Spinal cord (tissue), 10 donors: ENCODE results near the gene THPO. TPM values are rescaled to one million over a fixed set of nuclear protein-coding genes. Genes with fewer than 3 reads are reported as not detected.
A peak's percentile ranks its signal among the peaks of the same experiment; 100 is the strongest.

ENCODE experiments used
- DNase-seq, 6 donors: peaks; one replicate each; pipeline versions ENCODE4 v3.0.0 to v3.0.0-alpha.2; 2013 to 2015; ENCODE audit warnings: low spot score in 6 of 6, low read depth in 4 of 6
- H3K27ac ChIP-seq: one replicate; pipeline ENCODE4 v1.5.1; 2013; ENCODE audit warnings: low read depth, low read length, control low read depth
- H3K27me3 ChIP-seq: one replicate; pipeline ENCODE4 v1.6.1; 2013; ENCODE audit warnings: low read length; ENCODE audit not compliant: control insufficient read depth, insufficient read depth
- H3K36me3 ChIP-seq: one replicate; pipeline ENCODE4 v1.6.1; 2013; ENCODE audit warnings: low read length; ENCODE audit not compliant: control insufficient read depth, insufficient read depth
- H3K4me1 ChIP-seq: one replicate; pipeline ENCODE4 v1.6.1; 2013; ENCODE audit warnings: low read length; ENCODE audit not compliant: control insufficient read depth, insufficient read depth
- H3K4me3 ChIP-seq: one replicate; pipeline ENCODE4 v1.5.1; 2013; ENCODE audit warnings: low read depth, low read length, control low read depth
- H3K9me3 ChIP-seq: one replicate; pipeline ENCODE4 v1.6.1; 2013; ENCODE audit warnings: low read length; ENCODE audit not compliant: control insufficient read depth, insufficient read depth
- whole genome bisulfite sequencing: methylation state at CpG from one replicate; pipeline ENCODE4 v1.1.5; 2013; ENCODE audit warnings: missing lambda C conversion rate; ENCODE audit not compliant: insufficient coverage; 5-methylcytosine and 5-hydroxymethylcytosine counted together
- polyA plus RNA-seq, 2 donors: library from polyadenylated mRNA; unstranded; fragments of 120-200 nt; gene quantifications; one replicate each; pipeline ENCODE4 v1.2.1, GENCODE V29; 2013; ENCODE audit not compliant: insufficient read length in 2 of 2
- total RNA-seq, 2 donors: library from RNA; depleted of rRNA in 1 of 2; stranded (reverse); fragments of 120-200 nt in 1 of 2; fragments of >200 nt in 1 of 2; gene quantifications; one replicate each; pipeline versions ENCODE4 v1.2.3 to v1.2.4, GENCODE V29; 2013 to 2014
- donor health status: healthy.

Gene THPO
- total and polyA plus RNA-seq, 4 donors = 0.40 to 2.6 (median 1.9) TPM

GRCh38 chr3:184379358-184380184 lies 1.6 kb upstream of the THPO start, which contains the start of gene CHRD:
Gene CHRD (plus strand): TSS chr3:184380054. CDS start chr3:184380319, 265 bp downstream.
- DNase-seq = peak in 2 of 6 donors; percentile 38 to 52
- Histone ChIP-seq H3K27me3 (peaks cover 14% of the 10 kb centered on the region), H3K27ac (peak within 1 kb of the TSS; percentile 25), H3K4me1 (peaks cover 30% of the 10 kb centered on the region), H3K4me3 (peak within 1 kb of the TSS; percentile 19), H3K36me3 (peaks cover 25% of the 10 kb centered on the region), H3K9me3 (no peaks in the 10 kb centered on the region)
- 8% methylated on average over 47 of the region's 71 CpGs for WGBS

GRCh38 chr3:184378651-184379357 lies 797 bp upstream of the THPO start:
- peaks cover 30% of the 10 kb centered on the region for H3K4me1 ChIP-seq
- DNase-seq = no peak
- WGBS = 82% methylated on average over 10 of the region's 10 CpGs
- no peaks in the 10 kb centered on the region for H3K9me3 ChIP-seq
- H3K4me3 ChIP-seq = no peak overlapping the region
- H3K36me3 ChIP-seq = peaks cover 22% of the 10 kb centered on the region
- H3K27me3 ChIP-seq = peaks cover 14% of the 10 kb centered on the region
- H3K27ac ChIP-seq = peak overlapping the region; percentile 25

GRCh38 chr3:184377374-184377773 lies 633 bp downstream of the THPO start:
- peaks cover 33% of the 10 kb centered on the region for H3K4me1 ChIP-seq

GRCh38 chr3:184375747-184376461 lies 2.1 kb downstream of the THPO start:
- H3K9me3 ChIP-seq = no peaks in the 10 kb centered on the region
- no peak for DNase-seq
- 90% methylated on average over 10 of the region's 12 CpGs for WGBS
- H3K27me3 ChIP-seq = peaks cover 9% of the 10 kb centered on the region
- peaks cover 28% of the 10 kb centered on the region for H3K4me1 ChIP-seq
- no peak overlapping the region for H3K27ac ChIP-seq
- H3K4me3 ChIP-seq = no peak overlapping the region
- no peaks in the 10 kb centered on the region for H3K36me3 ChIP-seq

More at GRCh38 chr3:184377374-184377773, 633 bp downstream of the THPO start:
- WGBS = 82% methylated on average over 4 of the region's 5 CpGs
- H3K9me3 ChIP-seq = no peaks in the 10 kb centered on the region
- DNase-seq = no peak
- H3K27ac ChIP-seq = no peak overlapping the region
- H3K36me3 ChIP-seq = peaks cover 12% of the 10 kb centered on the region
- peaks cover 14% of the 10 kb centered on the region for H3K27me3 ChIP-seq
- H3K4me3 ChIP-seq = no peak overlapping the region

GRCh38 chr3:184373422-184373821 lies 4.6 kb downstream of the THPO start:
- Histone ChIP-seq H3K4me1 (peaks cover 24% of the 10 kb centered on the region), H3K4me3 (no peak overlapping the region), H3K36me3 (peaks cover 17% of the 10 kb centered on the region), H3K27ac (no peak overlapping the region), H3K27me3 (peaks cover 3% of the 10 kb centered on the region), H3K9me3 (no peaks in the 10 kb centered on the region)
- 72% methylated on average over 5 of the region's 6 CpGs for WGBS
- DNase-seq = no peak

- H3K27me3 ChIP-seq = peaks cover 3% of the 10 kb centered on the region
- H3K4me1 ChIP-seq = peaks cover 26% of the 10 kb centered on the region
- no peak overlapping the region for H3K4me3 ChIP-seq
- no peaks in the 10 kb centered on the region for H3K9me3 ChIP-seq
- no peak overlapping the region for H3K27ac ChIP-seq
- no peak for DNase-seq
- peaks cover 21% of the 10 kb centered on the region for H3K36me3 ChIP-seq
- 82% methylated on average over 3 of the region's 5 CpGs for whole genome bisulfite sequencing
Observed at GRCh38 chr3:184372911-184373310, 5.1 kb downstream of the THPO start.

- DNase-seq = no peak
- H3K27me3 ChIP-seq = peaks cover 3% of the 10 kb centered on the region
- H3K27ac ChIP-seq = no peak overlapping the region
- peaks cover 24% of the 10 kb centered on the region for H3K36me3 ChIP-seq
- no peaks in the 10 kb centered on the region for H3K9me3 ChIP-seq
- no peak overlapping the region for H3K4me3 ChIP-seq
- WGBS = 76% methylated on average over 8 of the region's 8 CpGs
- peaks cover 22% of the 10 kb centered on the region for H3K4me1 ChIP-seq
Observed at GRCh38 chr3:184372296-184372821, 5.6 kb downstream of the THPO start.

GRCh38 chr3:184371570-184372018 lies 6.4 kb downstream of the THPO start:
- no peak overlapping the region for H3K4me3 ChIP-seq
- DNase-seq = peak in 5 of 6 donors; percentile 70 to 95 (median 76)
- H3K27me3 ChIP-seq = no peaks in the 10 kb centered on the region
- 6% methylated on average over 2 of the region's 5 CpGs for WGBS
- no peaks in the 10 kb centered on the region for H3K9me3 ChIP-seq
- peaks cover 32% of the 10 kb centered on the region for H3K36me3 ChIP-seq
- peaks cover 21% of the 10 kb centered on the region for H3K4me1 ChIP-seq
- H3K27ac ChIP-seq = no peak overlapping the region

- Histone ChIP-seq H3K4me3 (no peak overlapping the region), H3K9me3 (no peaks in the 10 kb centered on the region), H3K4me1 (peaks cover 29% of the 10 kb centered on the region), H3K27me3 (no peaks in the 10 kb centered on the region), H3K36me3 (peaks cover 46% of the 10 kb centered on the region), H3K27ac (peak overlapping the region; percentile 76)
- peak in 3 of 6 donors; percentile 46 to 85 (median 57) for DNase-seq
- 51% methylated on average over 3 of the region's 3 CpGs for WGBS
Observed at GRCh38 chr3:184368586-184369183, 9.3 kb downstream of the THPO start.
